HepG2 (cell line): Measurements from ENCODE around the gene IL22RA1. TPM values are rescaled to one million over a fixed set of nuclear protein-coding genes. Genes with fewer than 3 reads are reported as not detected.
A peak's percentile ranks its signal among the peaks of the same experiment; 100 is the strongest.

Experiments used
- AHR ChIP-seq: IDR thresholded peaks from 2 replicates; pipeline ENCODE4 v1.6.1; 2018; ENCODE audit warnings: missing genetic modification reagents, missing compliant biosample characterization
- ATF1 ChIP-seq: IDR thresholded peaks from 2 replicates; pipeline ENCODE4 v1.6.1; 2016; ENCODE audit warnings: mild to moderate bottlenecking, control low read depth
- BCL6 ChIP-seq: IDR thresholded peaks from 2 replicates; pipeline ENCODE4 v1.6.1; 2016; ENCODE audit warnings: missing genetic modification reagents, missing compliant biosample characterization
- ELF1 ChIP-seq: sonication (generic); formaldehyde crosslinking; IDR thresholded peaks from 2 replicates; pipeline ENCODE4 v1.4.0; 2020; ENCODE audit warnings: missing genetic modification reagents
- FOSL2 ChIP-seq: sonication (generic); formaldehyde crosslinking; IDR thresholded peaks from 2 replicates; pipeline ENCODE4 v1.4.0; 2020; ENCODE audit warnings: missing genetic modification reagents
- HOXD1 ChIP-seq: sonication (generic); formaldehyde crosslinking; IDR thresholded peaks from 2 replicates; pipeline ENCODE4 v1.5.0; 2020; ENCODE audit warnings: missing genetic modification reagents
- MEIS2 ChIP-seq: sonication (generic); formaldehyde crosslinking; IDR thresholded peaks from 2 replicates; pipeline ENCODE4 v1.9.0; 2021; ENCODE audit warnings: mild to moderate bottlenecking, missing genetic modification reagents
- MIER3 ChIP-seq: IDR thresholded peaks from 2 replicates; pipeline ENCODE4 v1.6.1; 2016; ENCODE audit warnings: missing compliant biosample characterization, borderline replicate concordance
- MLLT10 ChIP-seq: sonication (generic); formaldehyde crosslinking; IDR thresholded peaks from 2 replicates; pipeline ENCODE4 v1.4.0; 2020; ENCODE audit warnings: missing genetic modification reagents
- NFYC ChIP-seq: IDR thresholded peaks from 2 replicates; pipeline ENCODE4 v1.6.1; 2016; ENCODE audit warnings: missing genetic modification reagents, missing compliant biosample characterization
- NRL ChIP-seq: sonication (generic); formaldehyde crosslinking; IDR thresholded peaks from 2 replicates; pipeline ENCODE4 v1.5.0; 2020; ENCODE audit warnings: missing genetic modification reagents, mild to moderate bottlenecking, moderate library complexity, borderline replicate concordance
- RARA ChIP-seq: IDR thresholded peaks from 2 replicates; pipeline ENCODE4 v1.6.1; 2016; ENCODE audit warnings: missing genetic modification reagents, missing compliant biosample characterization
- RCOR2 ChIP-seq: IDR thresholded peaks from 2 replicates; pipeline ENCODE4 v1.6.1; 2016; ENCODE audit warnings: missing biosample characterization, missing genetic modification reagents
- REXO4 ChIP-seq: sonication (generic); formaldehyde crosslinking; IDR thresholded peaks from 2 replicates; pipeline ENCODE4 v1.8.0; 2022; ENCODE audit warnings: missing genetic modification reagents, mild to moderate bottlenecking, borderline replicate concordance
- SSRP1 ChIP-seq: IDR thresholded peaks from 2 replicates; pipeline ENCODE4 v1.6.1; 2016; ENCODE audit warnings: control low read depth
- TGIF2 ChIP-seq: IDR thresholded peaks from 2 replicates; pipeline ENCODE4 v1.6.1; 2016; ENCODE audit warnings: control low read depth, missing compliant biosample characterization
- ZBTB46 ChIP-seq: sonication (generic); formaldehyde crosslinking; IDR thresholded peaks from 2 replicates; pipeline ENCODE4 v1.4.0; 2020; ENCODE audit warnings: mild to moderate bottlenecking, missing genetic modification reagents, borderline replicate concordance
- ZNF121 ChIP-seq: sonication (generic); formaldehyde crosslinking; IDR thresholded peaks from 2 replicates; pipeline ENCODE4 v1.5.0; 2020; ENCODE audit warnings: mild to moderate bottlenecking, missing genetic modification reagents
- ZNF660 ChIP-seq: sonication (generic); formaldehyde crosslinking; IDR thresholded peaks from 2 replicates; pipeline ENCODE4 v1.5.1; 2020; ENCODE audit warnings: mild to moderate bottlenecking, low read depth, missing genetic modification reagents, borderline replicate concordance
- ZNF670 ChIP-seq: sonication (generic); formaldehyde crosslinking; IDR thresholded peaks from 2 replicates; pipeline ENCODE4 v1.8.0; 2022; ENCODE audit warnings: mild to moderate bottlenecking, missing genetic modification reagents, borderline replicate concordance
- polyA plus RNA-seq, 8 experiments: library from polyadenylated mRNA; depleted of rRNA in 3 of 8; stranded (reverse) in 7 of 8; unstranded in 1 of 8; fragments of >200 nt; fragmentation: Illumina TruSeq in 4 of 8; extraction: Trizol in 4 of 8; gene quantifications; 2 replicates each; pipeline versions ENCODE4 v1.2.1 to v1.2.3, GENCODE V29; 2011 to 2016; ENCODE audit warnings: low read depth in 4 of 8, missing spikeins in 1 of 8, mixed read lengths in 1 of 8; ENCODE audit not compliant: insufficient read depth in 1 of 8
- total RNA-seq, 5 experiments: library from RNA; depleted of rRNA; stranded (reverse); fragments of >200 nt; fragmentation: Illumina TruSeq; extraction: Trizol; gene quantifications; 2 replicates each; pipeline ENCODE4 v1.2.3, GENCODE V29; 2016; ENCODE audit warnings: low read depth in 1 of 5
- TF ChIP-seq, protein P1 (sequence below): IDR thresholded peaks from 2 replicates; pipeline ENCODE4 v1.6.1; 2016; ENCODE audit warnings: missing compliant biosample characterization, missing genetic modification reagents, borderline replicate concordance
- TF ChIP-seq, protein P2 (sequence below): sonication (generic); formaldehyde crosslinking; IDR thresholded peaks from 2 replicates; pipeline ENCODE4 v1.5.1; 2020; ENCODE audit warnings: mild to moderate bottlenecking, moderate library complexity, missing genetic modification reagents
- TF ChIP-seq, protein P3 (sequence below): sonication (generic); formaldehyde crosslinking; IDR thresholded peaks from 2 replicates; pipeline ENCODE4 v1.4.0; 2020; ENCODE audit warnings: missing genetic modification reagents

IL22RA1 gene
- total and polyA plus RNA-seq, 2 of the 13 experiments (the other 11 are each of a cell fraction or from before 2014, with no cell fraction given) = 4.4 to 10.2 TPM

DNA sequence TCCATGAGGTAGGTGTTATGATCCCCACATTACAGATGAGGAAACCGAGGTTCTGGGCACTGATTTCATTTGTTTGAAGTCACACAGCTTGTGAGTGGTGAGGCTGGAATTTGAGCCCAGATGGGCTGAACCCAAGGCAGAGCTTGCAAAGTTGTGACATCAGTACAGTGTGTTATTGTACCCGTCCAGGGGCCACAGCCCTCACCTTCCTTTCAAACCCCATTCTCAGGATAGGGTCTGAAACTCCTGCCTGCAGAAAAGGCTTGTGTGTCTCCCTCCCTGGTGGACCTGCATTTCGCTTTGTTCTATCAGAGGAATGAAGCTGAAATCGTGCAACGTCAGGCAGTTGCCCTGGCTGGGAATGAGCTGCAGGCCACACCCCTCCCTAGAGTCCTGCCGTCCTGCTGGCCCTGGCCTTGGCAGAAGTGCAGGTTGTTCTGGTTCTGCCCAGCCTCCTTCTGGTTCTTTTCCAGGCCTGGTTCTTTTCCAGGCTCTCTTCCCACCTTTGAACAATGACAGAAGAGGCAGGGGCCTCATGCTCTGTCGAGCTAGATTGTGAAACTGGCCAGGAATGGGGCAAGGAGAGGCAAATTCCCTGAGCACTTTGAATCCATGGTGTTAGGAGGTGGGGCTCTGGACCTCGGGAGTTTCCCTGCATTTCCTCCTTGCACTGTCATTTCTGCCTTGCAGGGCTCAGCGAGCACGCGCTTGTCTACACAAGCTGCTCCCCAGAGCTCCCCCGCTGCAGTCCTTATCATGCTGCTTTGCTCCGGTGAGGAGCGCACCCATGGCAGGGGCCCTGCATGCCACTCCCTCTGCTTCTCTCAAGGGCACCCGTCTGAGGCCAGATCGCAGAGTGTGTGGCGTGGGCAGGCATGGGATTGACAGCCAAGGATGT, 22.8 kb downstream of the IL22RA1 start (continued):
- TF ChIP-seq ZBTB46 (CRISPR knock-in tag) (no peak), FOSL2 (peak; percentile 35; the same call in 1 of the 2 replicates), ZNF121 (CRISPR knock-in tag) (peak; percentile 49), TGIF2 (CRISPR knock-in tag) (0 out of 2 replicates have a peak, but pooled peaks have one; percentile 48), SSRP1 (CRISPR knock-in tag) (0 out of 2 replicates have a peak, but pooled peaks have one; percentile 46), RARA (CRISPR knock-in tag) (peak; percentile 31), ZNF670 (CRISPR knock-in tag) (no peak), RCOR2 (CRISPR knock-in tag) (peak; percentile 87), ZNF660 (CRISPR knock-in tag) (no peak), BCL6 (CRISPR knock-in tag) (peak; percentile 36), HOXD1 (no peak), ATF1 (CRISPR knock-in tag) (no peak), MLLT10 (CRISPR knock-in tag) (no peak), NRL (CRISPR knock-in tag) (0 out of 2 replicates have a peak, but pooled peaks have one; percentile 32), MEIS2 (CRISPR knock-in tag) (no peak), REXO4 (CRISPR knock-in tag) (no peak), AHR (CRISPR knock-in tag) (no peak), ELF1 (peak; percentile 36; the same call in 1 of the 2 replicates), MIER3 (CRISPR knock-in tag) (0 out of 2 replicates have a peak, but pooled peaks have one; percentile 20), NFYC (CRISPR knock-in tag) (no peak)
- TF ChIP-seq, protein P1, sequence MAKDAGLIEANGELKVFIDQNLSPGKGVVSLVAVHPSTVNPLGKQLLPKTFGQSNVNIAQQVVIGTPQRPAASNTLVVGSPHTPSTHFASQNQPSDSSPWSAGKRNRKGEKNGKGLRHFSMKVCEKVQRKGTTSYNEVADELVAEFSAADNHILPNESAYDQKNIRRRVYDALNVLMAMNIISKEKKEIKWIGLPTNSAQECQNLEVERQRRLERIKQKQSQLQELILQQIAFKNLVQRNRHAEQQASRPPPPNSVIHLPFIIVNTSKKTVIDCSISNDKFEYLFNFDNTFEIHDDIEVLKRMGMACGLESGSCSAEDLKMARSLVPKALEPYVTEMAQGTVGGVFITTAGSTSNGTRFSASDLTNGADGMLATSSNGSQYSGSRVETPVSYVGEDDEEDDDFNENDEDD (CRISPR knock-in tag) = peak; percentile 36; the same call in 1 of the 2 replicates
- TF ChIP-seq, protein P2, sequence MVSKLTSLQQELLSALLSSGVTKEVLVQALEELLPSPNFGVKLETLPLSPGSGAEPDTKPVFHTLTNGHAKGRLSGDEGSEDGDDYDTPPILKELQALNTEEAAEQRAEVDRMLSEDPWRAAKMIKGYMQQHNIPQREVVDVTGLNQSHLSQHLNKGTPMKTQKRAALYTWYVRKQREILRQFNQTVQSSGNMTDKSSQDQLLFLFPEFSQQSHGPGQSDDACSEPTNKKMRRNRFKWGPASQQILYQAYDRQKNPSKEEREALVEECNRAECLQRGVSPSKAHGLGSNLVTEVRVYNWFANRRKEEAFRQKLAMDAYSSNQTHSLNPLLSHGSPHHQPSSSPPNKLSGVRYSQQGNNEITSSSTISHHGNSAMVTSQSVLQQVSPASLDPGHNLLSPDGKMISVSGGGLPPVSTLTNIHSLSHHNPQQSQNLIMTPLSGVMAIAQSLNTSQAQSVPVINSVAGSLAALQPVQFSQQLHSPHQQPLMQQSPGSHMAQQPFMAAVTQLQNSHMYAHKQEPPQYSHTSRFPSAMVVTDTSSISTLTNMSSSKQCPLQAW (CRISPR knock-in tag) = peak; percentile 6; the same call in 1 of the 2 replicates
- TF ChIP-seq, protein P3, sequence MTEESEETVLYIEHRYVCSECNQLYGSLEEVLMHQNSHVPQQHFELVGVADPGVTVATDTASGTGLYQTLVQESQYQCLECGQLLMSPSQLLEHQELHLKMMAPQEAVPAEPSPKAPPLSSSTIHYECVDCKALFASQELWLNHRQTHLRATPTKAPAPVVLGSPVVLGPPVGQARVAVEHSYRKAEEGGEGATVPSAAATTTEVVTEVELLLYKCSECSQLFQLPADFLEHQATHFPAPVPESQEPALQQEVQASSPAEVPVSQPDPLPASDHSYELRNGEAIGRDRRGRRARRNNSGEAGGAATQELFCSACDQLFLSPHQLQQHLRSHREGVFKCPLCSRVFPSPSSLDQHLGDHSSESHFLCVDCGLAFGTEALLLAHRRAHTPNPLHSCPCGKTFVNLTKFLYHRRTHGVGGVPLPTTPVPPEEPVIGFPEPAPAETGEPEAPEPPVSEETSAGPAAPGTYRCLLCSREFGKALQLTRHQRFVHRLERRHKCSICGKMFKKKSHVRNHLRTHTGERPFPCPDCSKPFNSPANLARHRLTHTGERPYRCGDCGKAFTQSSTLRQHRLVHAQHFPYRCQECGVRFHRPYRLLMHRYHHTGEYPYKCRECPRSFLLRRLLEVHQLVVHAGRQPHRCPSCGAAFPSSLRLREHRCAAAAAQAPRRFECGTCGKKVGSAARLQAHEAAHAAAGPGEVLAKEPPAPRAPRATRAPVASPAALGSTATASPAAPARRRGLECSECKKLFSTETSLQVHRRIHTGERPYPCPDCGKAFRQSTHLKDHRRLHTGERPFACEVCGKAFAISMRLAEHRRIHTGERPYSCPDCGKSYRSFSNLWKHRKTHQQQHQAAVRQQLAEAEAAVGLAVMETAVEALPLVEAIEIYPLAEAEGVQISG (CRISPR knock-in tag) = peak; percentile 54
